Ishikawa (cell line): ENCODE measurements around the gene TRAF4.

Experiments
- CEBPB ChIP-seq: IDR thresholded peaks from 2 replicates; pipeline ENCODE4 v1.6.1; 2012
- EGR1 ChIP-seq: IDR thresholded peaks from 2 replicates; pipeline ENCODE4 v1.6.1; 2012
- EP300 ChIP-seq: IDR thresholded peaks from 2 replicates; pipeline ENCODE4 v1.6.1; 2012; ENCODE audit warnings: borderline replicate concordance
- NFIC ChIP-seq: IDR thresholded peaks from 2 replicates; pipeline ENCODE4 v1.6.1; 2012
- RAD21 ChIP-seq: IDR thresholded peaks from 2 replicates; pipeline ENCODE4 v1.6.1; 2012; ENCODE audit warnings: low read depth
- REST ChIP-seq: IDR thresholded peaks from 2 replicates; pipeline ENCODE4 v1.6.1; 2012; ENCODE audit warnings: low read depth, mild to moderate bottlenecking
- TCF12 ChIP-seq: IDR thresholded peaks from 2 replicates; pipeline ENCODE4 v1.6.1; 2012; ENCODE audit warnings: low read depth
- YY1 ChIP-seq: IDR thresholded peaks from 2 replicates; pipeline ENCODE4 v1.6.1; 2012; ENCODE audit warnings: low read depth
- ZBTB7A ChIP-seq: IDR thresholded peaks from 2 replicates; pipeline ENCODE4 v1.6.1; 2012; ENCODE audit warnings: low read depth
- TF ChIP-seq, protein P1 (sequence below): IDR thresholded peaks from 2 replicates; pipeline ENCODE4 v1.6.1; 2012

- TF ChIP-seq CEBPB (no peak), REST (no peak), TCF12 (no peak), ZBTB7A (no peak), NFIC (no peak), RAD21 (no peak), EGR1 (no peak), EP300 (no peak), YY1 (no peak)
- TF ChIP-seq, protein P1, sequence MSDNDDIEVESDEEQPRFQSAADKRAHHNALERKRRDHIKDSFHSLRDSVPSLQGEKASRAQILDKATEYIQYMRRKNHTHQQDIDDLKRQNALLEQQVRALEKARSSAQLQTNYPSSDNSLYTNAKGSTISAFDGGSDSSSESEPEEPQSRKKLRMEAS: no peak
Measured at GRCh38 chr17:28723159-28723835, 20.5 kb upstream of the TRAF4 start.
